Lower leg skin (tissue), 3 donors: Measurements from ENCODE around the gene MPHOSPH6.

Source experiments
- POLR2A ChIP-seq, 2 donors: fragments of 450-650 bp; IDR thresholded peaks; one replicate each; pipeline ENCODE4 v1.6.1; 2016 to 2017; ENCODE audit warnings: antibody characterized with exemption in 2 of 2, mild to moderate bottlenecking in 1 of 2, moderate library complexity in 1 of 2
- TF ChIP-seq, protein P1 (sequence below), 3 donors: fragments of 450-650 bp; IDR thresholded peaks; one replicate each; pipeline ENCODE4 v1.5.1; 2016; ENCODE audit warnings: antibody characterized with exemption in 3 of 3, mild to moderate bottlenecking in 3 of 3, moderate library complexity in 2 of 3

DNA sequence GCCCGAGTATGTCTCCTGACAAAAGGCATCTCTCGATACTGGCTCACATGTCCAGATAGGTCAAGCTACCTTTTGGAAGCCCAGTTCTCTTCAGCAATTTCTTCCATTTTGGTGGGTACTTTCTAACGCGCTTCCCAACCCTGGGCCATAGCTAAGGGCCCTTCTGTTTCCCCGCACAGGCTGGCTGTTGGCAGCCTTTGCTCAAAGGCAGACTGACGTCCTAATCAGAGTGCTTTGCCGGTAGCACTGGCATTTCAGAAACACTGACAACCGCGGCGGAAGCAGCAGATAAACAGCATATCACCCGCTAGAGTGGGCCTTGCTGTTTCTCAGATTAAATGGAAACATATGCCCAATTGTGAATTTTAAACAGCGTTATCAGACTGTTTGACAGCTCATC, 49.3 kb upstream of the MPHOSPH6 start:
- TF ChIP-seq, protein P1, sequence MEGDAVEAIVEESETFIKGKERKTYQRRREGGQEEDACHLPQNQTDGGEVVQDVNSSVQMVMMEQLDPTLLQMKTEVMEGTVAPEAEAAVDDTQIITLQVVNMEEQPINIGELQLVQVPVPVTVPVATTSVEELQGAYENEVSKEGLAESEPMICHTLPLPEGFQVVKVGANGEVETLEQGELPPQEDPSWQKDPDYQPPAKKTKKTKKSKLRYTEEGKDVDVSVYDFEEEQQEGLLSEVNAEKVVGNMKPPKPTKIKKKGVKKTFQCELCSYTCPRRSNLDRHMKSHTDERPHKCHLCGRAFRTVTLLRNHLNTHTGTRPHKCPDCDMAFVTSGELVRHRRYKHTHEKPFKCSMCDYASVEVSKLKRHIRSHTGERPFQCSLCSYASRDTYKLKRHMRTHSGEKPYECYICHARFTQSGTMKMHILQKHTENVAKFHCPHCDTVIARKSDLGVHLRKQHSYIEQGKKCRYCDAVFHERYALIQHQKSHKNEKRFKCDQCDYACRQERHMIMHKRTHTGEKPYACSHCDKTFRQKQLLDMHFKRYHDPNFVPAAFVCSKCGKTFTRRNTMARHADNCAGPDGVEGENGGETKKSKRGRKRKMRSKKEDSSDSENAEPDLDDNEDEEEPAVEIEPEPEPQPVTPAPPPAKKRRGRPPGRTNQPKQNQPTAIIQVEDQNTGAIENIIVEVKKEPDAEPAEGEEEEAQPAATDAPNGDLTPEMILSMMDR (IDR thresholded peaks at IDR 0.05): no peak
- no peak for TF ChIP-seq POLR2A (IDR thresholded peaks at IDR 0.05)
